Erythroblast (primary cell): Measurements from ENCODE around the gene GALP.
"Not testable (repeated sequence)": the region's sequence is repeated elsewhere in the genome, so short reads cannot be mapped to it uniquely, and the experiment has no call there.

ENCODE experiments used
- DNase-seq, 2 experiments: peaks; one replicate each; lab custom pipeline; 2025; lab: John Stamatoyannopoulos, UW
- GATA1 ChIP-seq: IDR thresholded peaks from 2 replicates; pipeline ENCODE4 v1.6.1; 2011; ENCODE audit warnings: low read depth, mild to moderate bottlenecking, control low read depth, low read length, moderate library complexity
- POLR2A ChIP-seq: IDR thresholded peaks from 2 replicates; pipeline ENCODE4 v1.6.1; 2011; ENCODE audit warnings: mild to moderate bottlenecking, low read length

The GALP gene

DNA sequence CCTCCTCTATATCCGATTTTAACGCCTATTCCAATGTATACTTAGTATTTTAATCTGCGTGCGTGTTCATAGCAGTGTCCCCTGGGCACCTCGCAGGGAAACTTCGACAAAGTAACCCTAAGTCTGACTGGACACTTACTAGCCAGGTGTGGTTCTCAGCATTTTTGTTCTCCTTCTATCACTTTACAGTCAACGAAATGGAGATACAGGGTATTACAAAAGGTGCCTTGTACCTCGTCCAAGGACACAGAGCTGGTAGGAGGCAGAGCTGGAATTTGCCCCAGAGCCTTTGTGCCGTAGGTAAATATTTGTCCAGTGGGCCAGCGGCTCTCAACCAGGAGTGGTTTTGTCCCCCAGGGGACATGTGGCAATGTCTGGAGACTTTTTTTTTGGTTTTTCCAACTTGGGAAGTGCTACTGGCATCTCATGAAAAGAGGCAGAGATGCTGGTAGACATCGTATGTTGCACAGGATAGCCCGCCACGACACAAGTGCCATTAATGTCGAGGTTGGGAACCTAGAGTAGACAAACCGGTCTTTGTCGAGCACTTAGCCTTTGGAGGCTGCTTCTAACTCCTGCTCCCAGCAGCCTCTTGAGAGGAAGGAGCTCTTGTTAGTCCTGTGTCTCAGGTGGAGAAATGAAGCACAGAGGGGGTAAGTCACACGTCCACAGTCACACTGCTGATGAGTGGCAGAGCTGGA lies 33.6 kb upstream of the GALP start:
- TF ChIP-seq POLR2A, result no peak

DNA sequence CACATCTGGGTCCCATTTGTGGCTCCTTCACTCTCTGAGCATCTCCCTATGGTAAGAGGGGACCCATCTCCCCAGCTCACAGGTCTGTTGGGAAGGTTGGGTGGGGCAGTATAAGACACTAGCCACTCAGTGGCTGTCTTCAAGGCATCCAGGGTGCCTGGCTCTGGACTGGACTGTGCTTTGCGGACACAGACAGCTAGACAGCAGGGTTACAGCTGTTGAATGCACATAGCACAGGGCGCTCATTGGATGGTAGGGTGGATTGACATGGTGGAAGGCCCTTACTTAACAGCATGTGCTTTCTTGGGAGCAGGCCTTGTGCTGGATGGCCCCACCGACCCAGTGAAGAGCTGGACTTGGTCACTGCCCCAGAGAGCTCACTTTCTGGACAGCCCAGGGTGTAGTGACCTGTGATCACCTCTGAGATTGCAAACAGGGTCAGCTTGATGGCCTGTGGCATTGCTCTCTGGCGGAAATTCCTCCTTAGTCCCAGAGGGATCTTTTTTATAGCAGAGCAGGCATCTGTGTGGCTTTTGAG lies 32.8 kb upstream of the GALP start:
- DNase-seq, result no peak
- TF ChIP-seq GATA1 (no peak), POLR2A (no peak)

More for the DNA sequence above, 33.6 kb upstream of the GALP start:
- no peak for DNase-seq

DNA sequence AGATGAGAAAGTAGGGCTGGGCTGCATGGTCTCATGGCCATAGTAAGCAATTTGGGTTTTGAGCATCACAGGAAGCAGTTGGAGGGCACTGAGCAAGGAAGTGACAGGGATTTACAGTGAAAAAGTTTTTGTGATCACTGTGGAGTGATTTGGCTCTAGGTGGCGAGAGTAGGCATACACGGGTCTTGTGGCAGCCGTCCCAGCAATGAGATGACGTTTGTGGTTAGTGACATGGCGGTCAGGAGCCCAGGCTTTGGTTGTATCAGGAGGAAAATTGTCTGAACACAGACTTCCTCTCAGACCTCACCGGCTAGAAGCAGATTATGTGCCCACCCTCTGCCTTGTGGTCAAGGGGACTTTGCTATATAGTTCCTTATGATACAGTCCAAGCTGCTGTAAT lies 31.4 kb upstream of the GALP start:
- DNase-seq, result peak in 1 of 2 experiments; percentile 22
- no peak for TF ChIP-seq POLR2A
- no peak for TF ChIP-seq GATA1

GRCh38 chr19:56144831-56145230 lies 31.0 kb upstream of the GALP start:
- TF ChIP-seq POLR2A (no peak), GATA1 (no peak)
- no peak for DNase-seq

- DNase-seq, result no peak
- TF ChIP-seq POLR2A (no peak), GATA1 (no peak)
Measured at GRCh38 chr19:56145698-56146097, 30.1 kb upstream of the GALP start.

DNA sequence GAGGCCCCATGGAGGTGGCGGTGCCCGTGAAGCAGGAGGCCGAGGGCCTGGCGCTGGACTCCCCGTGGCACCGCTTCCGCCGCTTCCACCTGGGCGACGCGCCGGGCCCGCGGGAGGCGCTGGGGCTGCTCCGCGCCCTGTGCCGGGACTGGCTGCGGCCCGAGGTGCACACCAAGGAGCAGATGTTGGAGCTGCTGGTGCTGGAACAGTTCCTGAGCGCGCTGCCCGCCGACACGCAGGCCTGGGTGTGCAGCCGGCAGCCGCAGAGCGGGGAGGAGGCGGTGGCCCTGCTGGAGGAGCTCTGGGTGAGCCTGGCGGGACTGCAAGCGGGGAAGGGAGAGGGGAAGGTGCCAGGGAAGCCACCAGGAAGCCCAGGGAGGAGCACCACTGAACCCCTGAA lies 28.9 kb upstream of the GALP start:
- no peak for TF ChIP-seq GATA1
- TF ChIP-seq POLR2A, result no peak
- no peak for DNase-seq

GRCh38 chr19:56147307-56147706 lies 28.5 kb upstream of the GALP start:
- no peak for DNase-seq
- TF ChIP-seq POLR2A (no peak), GATA1 (no peak)

DNA sequence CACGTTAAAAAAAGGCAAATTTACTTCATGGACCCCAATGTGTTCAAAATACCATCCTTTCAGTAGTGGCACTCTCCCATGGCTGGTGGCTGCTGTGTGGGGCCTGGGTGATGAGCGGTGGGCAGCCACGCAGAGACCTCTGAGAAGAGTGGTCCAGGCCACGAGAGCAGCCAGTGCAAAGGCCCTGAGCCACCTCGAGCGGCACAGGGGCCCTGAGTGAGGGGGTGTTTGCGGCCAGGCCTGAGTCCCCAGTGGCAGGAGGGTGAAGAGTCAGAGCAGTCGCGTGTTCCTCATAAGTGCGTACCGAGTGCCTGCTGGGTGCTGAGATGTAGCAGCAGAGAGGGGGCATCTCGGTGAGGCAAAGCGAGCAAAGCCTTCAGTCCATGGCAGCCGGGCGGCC lies 27.7 kb upstream of the GALP start:
- TF ChIP-seq GATA1, result no peak
- TF ChIP-seq POLR2A, result no peak
- no peak for DNase-seq

DNA sequence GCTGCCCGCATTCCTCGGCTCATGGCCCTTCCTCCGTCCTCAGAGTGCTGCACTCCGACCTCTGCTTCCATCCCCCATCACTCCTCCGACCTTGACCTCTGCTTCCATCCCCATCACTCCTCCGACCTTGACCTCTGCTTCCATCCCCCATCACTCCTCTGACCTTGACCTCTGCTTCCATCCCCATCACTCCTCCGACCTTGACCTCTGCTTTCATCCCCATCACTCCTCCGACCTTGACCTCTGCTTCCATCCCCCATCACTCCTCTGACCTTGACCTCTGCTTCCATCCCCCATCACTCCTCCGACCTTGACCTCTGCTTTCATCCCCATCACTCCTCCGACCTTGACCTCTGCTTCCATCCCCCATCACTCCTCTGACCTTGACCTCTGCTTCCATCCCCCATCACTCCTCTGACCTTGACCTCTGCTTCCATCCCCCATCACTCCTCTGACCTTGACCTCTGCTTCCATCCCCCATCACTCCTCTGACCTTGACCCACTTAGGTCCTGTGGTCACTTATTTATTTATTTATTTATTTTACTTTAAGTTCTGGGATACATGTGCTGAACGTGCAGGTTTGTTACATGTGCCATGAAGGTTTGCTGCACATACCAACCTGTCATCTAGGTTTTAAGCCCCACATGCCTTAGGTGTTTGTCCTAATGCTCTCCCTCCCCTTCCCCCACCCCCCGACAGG lies 26.7 kb upstream of the GALP start:
- not testable (repeated sequence) for DNase-seq

- no peak for TF ChIP-seq GATA1
- TF ChIP-seq POLR2A, result no peak
Measured at GRCh38 chr19:56149656-56150038, 26.2 kb upstream of the GALP start.

DNA sequence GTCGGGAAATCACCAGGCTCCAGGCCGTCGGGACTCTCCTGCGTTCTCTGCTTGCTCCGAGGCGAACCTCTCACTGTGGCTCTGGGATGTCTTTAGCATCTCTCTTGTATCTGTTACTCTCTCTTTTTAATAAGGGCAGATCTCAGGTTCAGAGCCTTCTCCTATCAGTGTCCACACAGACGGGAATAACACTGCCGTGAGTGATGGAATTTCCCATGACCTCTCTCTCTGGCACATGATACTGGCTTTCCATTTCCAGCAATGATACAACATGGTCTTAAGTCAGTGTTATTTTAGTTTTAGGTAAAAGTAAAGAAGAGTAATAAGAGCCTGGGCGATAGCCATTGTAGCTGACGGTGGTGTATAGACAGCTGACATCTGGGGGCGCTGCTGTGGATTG lies 25.4 kb upstream of the GALP start:
- TF ChIP-seq POLR2A (no peak), GATA1 (no peak)
- DNase-seq, result no peak

More at GRCh38 chr19:56149656-56150038, 26.2 kb upstream of the GALP start:
- DNase-seq, result no peak

DNA sequence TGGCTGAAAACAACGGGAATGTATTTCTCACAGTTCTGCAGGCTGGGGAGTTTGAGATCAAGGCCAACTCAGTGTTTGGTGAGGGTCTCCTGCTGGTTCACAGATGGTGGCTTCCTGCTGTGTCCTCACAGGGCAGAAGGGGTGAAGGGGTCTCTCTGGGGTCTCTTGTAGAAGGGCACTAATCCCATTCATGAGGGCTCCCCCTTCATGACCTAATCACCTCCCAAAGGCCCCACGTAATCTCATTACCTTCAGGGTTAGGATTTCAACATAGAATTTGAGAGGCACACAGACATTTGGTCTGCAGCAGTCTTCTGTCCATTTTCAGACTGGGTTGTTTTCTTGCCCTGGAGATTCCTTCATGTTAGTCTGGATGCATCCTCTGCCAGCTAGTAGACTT lies 23.2 kb upstream of the GALP start:
- no peak for DNase-seq
- TF ChIP-seq POLR2A, result no peak
- no peak for TF ChIP-seq GATA1

- no peak for DNase-seq
- TF ChIP-seq GATA1, result no peak
- no peak for TF ChIP-seq POLR2A
Measured at GRCh38 chr19:56153507-56153906, 22.3 kb upstream of the GALP start.

DNA sequence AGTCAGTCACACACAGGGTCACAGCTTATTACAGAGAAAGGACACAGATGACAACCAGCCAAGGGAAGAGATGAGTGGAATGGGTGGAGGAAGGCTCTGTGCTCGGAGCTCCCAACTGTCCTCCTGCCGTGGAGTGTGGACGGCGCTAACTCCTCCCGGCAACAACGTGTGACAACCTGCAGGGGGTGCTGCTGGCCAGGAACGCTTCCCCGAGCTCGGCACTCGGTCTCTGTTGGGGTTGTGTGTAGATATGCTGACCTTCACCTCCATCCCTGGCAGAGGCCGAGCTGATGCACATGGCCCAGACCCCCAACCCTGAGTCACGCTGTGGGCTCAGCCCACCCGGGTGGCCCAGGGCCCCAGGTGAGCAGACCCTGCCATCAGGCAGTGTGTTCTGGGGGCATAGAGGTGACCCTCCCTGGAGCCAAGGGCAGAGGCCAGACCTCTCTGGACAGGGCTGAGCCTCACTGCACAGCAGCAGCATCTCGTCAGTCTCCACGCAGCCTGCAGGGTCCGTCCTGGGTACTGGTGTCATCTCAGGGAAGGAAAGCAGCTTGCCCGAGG lies 20.6 kb upstream of the GALP start:
- DNase-seq, result peak; percentile 35 to 48
- TF ChIP-seq GATA1 (no peak), POLR2A (no peak)
